IMR-90 (cell line): Measurements from ENCODE around the gene SLC35E2B. TPM values are rescaled to one million over a fixed set of nuclear protein-coding genes. Genes with fewer than 3 reads are reported as not detected.

Experiments
- ATAC-seq: fragments of 200-7000 bp; cut with Tn5 transposase; 2 replicates; pipeline ENCODE4 v1.9.1; 2020; ENCODE audit warnings: low read depth, mild to moderate bottlenecking, moderate library complexity
- BruUV-seq: library from RNA; stranded (reverse); fragments of 400-500 nt; replicated peaks from 2 replicates; lab custom pipeline; 2021; lab: Mats Ljungman, UMichigan
- CTCF ChIA-PET: fragments of 300-600 bp; formaldehyde crosslinking; extraction: SDS; loops from one replicate; lab custom pipeline; 2021; ENCODE audit warnings: antibody characterized with exemption; lab: Yijun Ruan, JAX
- POLR2A ChIA-PET: fragments of 300-600 bp; sonication (Branson Sonifier 250); formaldehyde crosslinking; loops from one replicate; lab custom pipeline; 2022; ENCODE audit warnings: antibody characterized with exemption; ENCODE audit not compliant: unreplicated experiment; lab: Charles Lee
- DNase-seq: peaks from one replicate; pipeline ENCODE4 v3.0.0; 2013
- H2AFZ ChIP-seq: replicated peaks from 2 replicates; pipeline ENCODE3; 2013; ENCODE audit warnings: low read length, mild to moderate bottlenecking; ENCODE audit not compliant: poor library complexity
- H2AK5ac ChIP-seq: 2 replicates; pipeline ENCODE4 v1.6.1; 2013; ENCODE audit warnings: low read depth, low read length, inconsistent platforms
- H2AK9ac ChIP-seq: replicated peaks from 2 replicates; pipeline ENCODE3; 2013; ENCODE audit warnings: mild to moderate bottlenecking, low read depth, low read length, moderate library complexity; ENCODE audit not compliant: poor library complexity
- H2BK120ac ChIP-seq: 2 replicates; pipeline ENCODE4 v1.6.1; 2013; ENCODE audit warnings: low read depth, low read length, inconsistent platforms
- H2BK15ac ChIP-seq: 3 replicates; pipeline ENCODE4 v1.6.1; 2013; ENCODE audit warnings: low read depth, low read length, inconsistent platforms
- H2BK20ac ChIP-seq: 2 replicates; pipeline ENCODE4 v1.6.1; 2013; ENCODE audit warnings: low read depth, mild to moderate bottlenecking, inconsistent platforms, low read length, moderate library complexity
- H2BK5ac ChIP-seq: 2 replicates; pipeline ENCODE4 v1.6.1; 2013; ENCODE audit warnings: mild to moderate bottlenecking, low read depth, low read length, inconsistent platforms; ENCODE audit not compliant: poor library complexity, severe bottlenecking
- H3K14ac ChIP-seq: replicated peaks from 2 replicates; pipeline ENCODE4 v1.6.1; 2013; ENCODE audit warnings: low read depth, low read length, inconsistent platforms
- H3K18ac ChIP-seq: 2 replicates; pipeline ENCODE4 v1.6.1; 2013; ENCODE audit warnings: low read depth, low read length, control low read depth
- H3K23ac ChIP-seq: 2 replicates; pipeline ENCODE4 v1.6.1; 2013; ENCODE audit warnings: low read depth, low read length, inconsistent platforms
- H3K27ac ChIP-seq: 2 replicates; pipeline ENCODE4 v1.5.1; 2013; ENCODE audit warnings: mild to moderate bottlenecking, control low read depth, low read length; ENCODE audit not compliant: insufficient read depth
- H3K27me3 ChIP-seq: 2 replicates; pipeline ENCODE4 v1.6.1; 2013; ENCODE audit warnings: low read length; ENCODE audit not compliant: control insufficient read depth, insufficient read depth
- H3K36me3 ChIP-seq: 2 replicates; pipeline ENCODE4 v1.6.1; 2013; ENCODE audit warnings: low read length, mixed read lengths; ENCODE audit not compliant: control insufficient read depth, insufficient read depth
- H3K4ac ChIP-seq: 2 replicates; pipeline ENCODE4 v1.6.1; 2013; ENCODE audit warnings: low read depth, low read length, inconsistent platforms
- H3K4me1 ChIP-seq: 2 replicates; pipeline ENCODE4 v1.6.1; 2013; ENCODE audit warnings: low read length, mixed read lengths; ENCODE audit not compliant: control insufficient read depth, insufficient read depth
- H3K4me2 ChIP-seq: 2 replicates; pipeline ENCODE4 v1.6.1; 2013; ENCODE audit warnings: low read depth, mild to moderate bottlenecking, control low read depth, low read length, moderate library complexity
- H3K4me3 ChIP-seq: 2 replicates; pipeline ENCODE4 v1.5.1; 2013; ENCODE audit warnings: low read depth, mild to moderate bottlenecking, control low read depth, low read length, moderate library complexity; ENCODE audit not compliant: insufficient read depth
- H3K56ac ChIP-seq: 2 replicates; pipeline ENCODE4 v1.6.1; 2013; ENCODE audit warnings: low read length, inconsistent platforms; ENCODE audit not compliant: insufficient read depth; ENCODE audit errors: extremely low read depth
- H3K79me1 ChIP-seq, 2 experiments: 2 replicates each; pipeline ENCODE4 v1.6.1; 2013; ENCODE audit warnings: low read length in 2 of 2, inconsistent platforms in 1 of 2, low read depth in 1 of 2
- H3K9ac ChIP-seq: 2 replicates; pipeline ENCODE4 v1.6.1; 2013; ENCODE audit warnings: low read depth, low read length, control low read depth
- H3K9me1 ChIP-seq: 2 replicates; pipeline ENCODE4 v1.6.1; 2013; ENCODE audit warnings: low read length, inconsistent platforms; ENCODE audit not compliant: insufficient read depth
- H3K9me3 ChIP-seq: 2 replicates; pipeline ENCODE4 v1.6.1; 2013; ENCODE audit warnings: low read length; ENCODE audit not compliant: control insufficient read depth, insufficient read depth
- H4K20me1 ChIP-seq: 2 replicates; pipeline ENCODE4 v1.6.1; 2013; ENCODE audit warnings: low read length, inconsistent platforms; ENCODE audit not compliant: insufficient read depth
- H4K5ac ChIP-seq: 2 replicates; pipeline ENCODE4 v1.6.1; 2013; ENCODE audit warnings: mild to moderate bottlenecking, low read depth, low read length, control low read depth
- H4K8ac ChIP-seq, 2 experiments: 2 replicates each; pipeline ENCODE4 v1.6.1; 2013; ENCODE audit warnings: low read depth in 2 of 2, low read length in 2 of 2, control low read depth in 1 of 2, inconsistent platforms in 1 of 2
- H4K91ac ChIP-seq: 2 replicates; pipeline ENCODE4 v1.6.1; 2013; ENCODE audit warnings: low read depth, low read length, inconsistent platforms; ENCODE audit not compliant: insufficient read depth
- BHLHE40 ChIP-seq: fragments of 150-350 bp; IDR thresholded peaks from 2 replicates; pipeline ENCODE4 v1.6.1; 2016; ENCODE audit warnings: mild to moderate bottlenecking, low read depth, low read length
- CEBPB ChIP-seq: IDR thresholded peaks from 2 replicates; pipeline ENCODE4 v1.6.1; 2012; ENCODE audit warnings: low read depth, low read length, improper control_type of control experiment
- MAZ ChIP-seq: IDR thresholded peaks from 2 replicates; pipeline ENCODE4 v1.6.1; 2012; ENCODE audit warnings: low read depth, mild to moderate bottlenecking, low read length, improper control_type of control experiment, moderate library complexity, borderline replicate concordance
- RAD21 ChIP-seq: IDR thresholded peaks from 2 replicates; pipeline ENCODE4 v1.6.1; 2012; ENCODE audit warnings: low read length, improper control_type of control experiment
- RCOR1 ChIP-seq: IDR thresholded peaks from 2 replicates; pipeline ENCODE4 v1.6.1; 2012; ENCODE audit warnings: mild to moderate bottlenecking, low read length, improper control_type of control experiment; ENCODE audit not compliant: insufficient replicate concordance
- whole genome bisulfite sequencing, 2 experiments: methylation state at CpG; one replicate each; pipeline versions ENCODE4 v1.1.5 to v1.1.7; 2013; ENCODE audit warnings: missing lambda C conversion rate in 2 of 2; ENCODE audit not compliant: insufficient read length in 1 of 2; ENCODE audit errors: extremely low coverage in 2 of 2; 5-methylcytosine and 5-hydroxymethylcytosine counted together
- dilution Hi-C: fragments of 300-500 bp; cut with HindIII; formaldehyde crosslinking; loops from one replicate; pipeline ENCODE4 v1.14.3; 2018; ENCODE audit warnings: low sequenced_read_pairs; ENCODE audit not compliant: unreplicated experiment
- in situ Hi-C: fragments of 300-500 bp; cut with MboI; formaldehyde crosslinking; loops from 3 replicates; pipeline ENCODE4 v1.14.3; 2019; ENCODE audit warnings: low sequenced_read_pairs, inconsistent platforms, mixed read lengths
- intact Hi-C: fragments of 100-400 bp; cut with micrococcal nuclease; formaldehyde crosslinking; loops from 2 replicates; pipeline ENCODE4 v1.10.0; 2022
- polyA plus RNA-seq, 3 experiments: library from polyadenylated mRNA; depleted of rRNA; stranded (reverse); fragments of >200 nt; gene quantifications; 2 replicates each; pipeline ENCODE4 v1.2.3, GENCODE V29; 2012; ENCODE audit warnings: low replicate concordance in 1 of 3
- total RNA-seq: library from RNA; depleted of rRNA; stranded (reverse); fragments of >200 nt; gene quantifications from 2 replicates; pipeline ENCODE4 v1.2.3, GENCODE V29; 2012
- TF ChIP-seq, protein P1 (sequence below): conservative IDR thresholded peaks from 2 replicates; pipeline ENCODE4 v1.5.1; 2012; ENCODE audit warnings: mild to moderate bottlenecking, low read depth, low read length, improper control_type of control experiment

The SLC35E2B gene
- total and polyA plus RNA-seq, 2 of the 4 experiments (the other 2 are of a cell fraction) = 14.9 to 30.2 TPM

DNA sequence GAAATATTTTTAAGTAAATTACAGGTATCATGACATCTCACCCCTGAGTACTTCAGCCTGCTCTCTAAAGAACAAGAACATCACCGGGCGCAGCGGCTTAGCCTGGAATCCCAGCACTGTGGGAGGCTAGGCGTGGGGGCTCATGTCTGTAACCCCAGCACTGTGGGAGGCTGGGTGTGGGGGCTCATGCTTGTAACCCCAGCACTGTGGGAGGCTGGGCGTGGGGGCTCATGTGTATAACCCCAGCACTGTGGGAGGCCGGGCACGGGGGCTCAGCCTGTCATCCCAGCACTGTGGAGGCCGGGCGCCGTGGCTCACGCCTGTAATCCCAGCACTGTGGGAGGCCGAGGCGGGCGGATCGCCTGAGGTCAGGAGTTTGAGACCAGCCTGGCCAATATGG, 26.1 kb downstream of the SLC35E2B start (continued):
- no peak for TF ChIP-seq CEBPB
- TF ChIP-seq BHLHE40 = no peak
- no peak for TF ChIP-seq MAZ
- no peak for TF ChIP-seq RCOR1

GRCh38 chr1:1665815-1666251, 26.8 kb downstream of the SLC35E2B start:
- peak overlapping the region; percentile 43 for H2AFZ ChIP-seq
- POLR2A ChIA-PET = no interaction called here
- no peak overlapping the region for H3K9ac ChIP-seq
- no peak overlapping the region for H3K18ac ChIP-seq
- H3K79me1 ChIP-seq = peaks cover 0 to 7% of the 10 kb centered on the region in 2 experiments; a peak in 1 of 4 replicates
- H4K8ac ChIP-seq = no peak overlapping the region
- intact Hi-C loops (no loop called here), in situ Hi-C loops (no loop called here), dilution Hi-C loops (no loop called here)
- no peak overlapping the region for H3K14ac ChIP-seq
- H3K9me3 ChIP-seq = no peaks in the 10 kb centered on the region
- no peak overlapping the region for H2BK5ac ChIP-seq
- H2AK9ac ChIP-seq = peak overlapping the region; percentile 28
- no peak overlapping the region for H2BK120ac ChIP-seq
- no peaks in the 10 kb centered on the region for H4K20me1 ChIP-seq
- no peak overlapping the region for H2AK5ac ChIP-seq
- TF ChIP-seq, protein P1, sequence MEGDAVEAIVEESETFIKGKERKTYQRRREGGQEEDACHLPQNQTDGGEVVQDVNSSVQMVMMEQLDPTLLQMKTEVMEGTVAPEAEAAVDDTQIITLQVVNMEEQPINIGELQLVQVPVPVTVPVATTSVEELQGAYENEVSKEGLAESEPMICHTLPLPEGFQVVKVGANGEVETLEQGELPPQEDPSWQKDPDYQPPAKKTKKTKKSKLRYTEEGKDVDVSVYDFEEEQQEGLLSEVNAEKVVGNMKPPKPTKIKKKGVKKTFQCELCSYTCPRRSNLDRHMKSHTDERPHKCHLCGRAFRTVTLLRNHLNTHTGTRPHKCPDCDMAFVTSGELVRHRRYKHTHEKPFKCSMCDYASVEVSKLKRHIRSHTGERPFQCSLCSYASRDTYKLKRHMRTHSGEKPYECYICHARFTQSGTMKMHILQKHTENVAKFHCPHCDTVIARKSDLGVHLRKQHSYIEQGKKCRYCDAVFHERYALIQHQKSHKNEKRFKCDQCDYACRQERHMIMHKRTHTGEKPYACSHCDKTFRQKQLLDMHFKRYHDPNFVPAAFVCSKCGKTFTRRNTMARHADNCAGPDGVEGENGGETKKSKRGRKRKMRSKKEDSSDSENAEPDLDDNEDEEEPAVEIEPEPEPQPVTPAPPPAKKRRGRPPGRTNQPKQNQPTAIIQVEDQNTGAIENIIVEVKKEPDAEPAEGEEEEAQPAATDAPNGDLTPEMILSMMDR = peak; percentile 27
- TF ChIP-seq CEBPB (no peak), RAD21 (0 out of 2 replicates have a peak, but pooled peaks have one; percentile 6)
- H3K27ac ChIP-seq = no peak overlapping the region
- no peak overlapping the region for H4K5ac ChIP-seq
- no peak overlapping the region for H3K23ac ChIP-seq
- peaks cover 41% of the 10 kb centered on the region for H3K36me3 ChIP-seq
- no peak overlapping the region for H2BK20ac ChIP-seq
- no peak overlapping the region for H3K4ac ChIP-seq
- no TSS peak for BruUV-seq
- H3K27me3 ChIP-seq = no peaks in the 10 kb centered on the region
- WGBS, 2 experiments = 81% methylated on average over 13 of the region's 25 CpGs; no CpG with 5 or more reads in 1 of the 2 experiments
- H3K4me2 ChIP-seq = no peak overlapping the region
- H3K56ac ChIP-seq = no peak overlapping the region
- no peak for ATAC-seq
- CTCF ChIA-PET = interaction anchor here (0.5 kb wide), 1 partner anchor 111 kb away, joined by 6 read pairs; no protein-coding TSS in a partner anchor
- H2BK15ac ChIP-seq = no peak overlapping the region
- no peaks in the 10 kb centered on the region; the same call in 1 of the 2 replicates for H3K9me1 ChIP-seq
- no peak overlapping the region for H3K4me3 ChIP-seq
- no peak overlapping the region for H4K91ac ChIP-seq
- no peak for DNase-seq
- peaks cover 6% of the 10 kb centered on the region for H3K4me1 ChIP-seq
